IPS-20b (cell line): ENCODE results near the gene TMEM222.

ENCODE experiments used
- H3K27ac ChIP-seq: one replicate; pipeline ENCODE4 v1.5.1; 2013; ENCODE audit warnings: low read length
- H3K27me3 ChIP-seq: 2 replicates; pipeline ENCODE4 v1.6.1; 2013; ENCODE audit warnings: mild to moderate bottlenecking, low read length, inconsistent platforms; ENCODE audit not compliant: insufficient read depth
- H3K36me3 ChIP-seq: 2 replicates; pipeline ENCODE4 v1.6.1; 2013; ENCODE audit warnings: low read depth, mild to moderate bottlenecking, inconsistent platforms, low read length, moderate library complexity; ENCODE audit not compliant: insufficient read depth
- H3K4me1 ChIP-seq: 2 replicates; pipeline ENCODE4 v1.6.1; 2013; ENCODE audit warnings: mild to moderate bottlenecking, control low read depth, inconsistent platforms, low read length, moderate library complexity; ENCODE audit not compliant: insufficient read depth
- H3K4me3 ChIP-seq: 2 replicates; pipeline ENCODE4 v1.5.1; 2013; ENCODE audit warnings: mild to moderate bottlenecking, low read length, inconsistent platforms
- H3K9ac ChIP-seq: 2 replicates; pipeline ENCODE4 v1.6.1; 2013; ENCODE audit warnings: low read depth, mild to moderate bottlenecking, inconsistent platforms, low read length, moderate library complexity
- H3K9me3 ChIP-seq: 2 replicates; pipeline ENCODE4 v1.6.1; 2013; ENCODE audit warnings: mild to moderate bottlenecking, low read depth, low read length, inconsistent platforms; ENCODE audit not compliant: insufficient read depth

Gene TMEM222

DNA sequence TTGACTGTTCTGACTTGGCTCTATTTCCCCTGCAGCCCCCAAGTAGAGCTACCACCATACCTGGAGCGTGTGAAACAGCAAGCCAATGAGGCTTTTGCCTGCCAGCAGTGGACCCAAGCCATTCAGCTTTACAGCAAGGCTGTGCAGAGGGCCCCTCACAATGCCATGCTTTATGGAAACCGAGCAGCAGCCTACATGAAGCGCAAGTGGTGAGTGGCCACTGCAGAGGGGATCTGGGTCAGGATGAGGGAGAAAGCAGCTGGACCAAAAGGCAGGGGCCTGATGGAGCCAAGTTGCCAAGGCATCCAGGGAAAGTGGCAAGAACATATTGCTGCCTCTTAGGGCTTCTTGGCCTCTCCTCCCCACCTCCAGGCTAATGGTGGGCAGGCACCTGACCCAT is 24.1 kb upstream of the TMEM222 start:
- Histone ChIP-seq H3K9ac (no peak overlapping the region), H3K4me1 (peaks cover 15% of the 10 kb centered on the region), H3K27me3 (no peaks in the 10 kb centered on the region), H3K9me3 (no peaks in the 10 kb centered on the region), H3K4me3 (no peak overlapping the region), H3K36me3 (no peaks in the 10 kb centered on the region; the same call in 1 of the 2 replicates), H3K27ac (no peak overlapping the region)

DNA sequence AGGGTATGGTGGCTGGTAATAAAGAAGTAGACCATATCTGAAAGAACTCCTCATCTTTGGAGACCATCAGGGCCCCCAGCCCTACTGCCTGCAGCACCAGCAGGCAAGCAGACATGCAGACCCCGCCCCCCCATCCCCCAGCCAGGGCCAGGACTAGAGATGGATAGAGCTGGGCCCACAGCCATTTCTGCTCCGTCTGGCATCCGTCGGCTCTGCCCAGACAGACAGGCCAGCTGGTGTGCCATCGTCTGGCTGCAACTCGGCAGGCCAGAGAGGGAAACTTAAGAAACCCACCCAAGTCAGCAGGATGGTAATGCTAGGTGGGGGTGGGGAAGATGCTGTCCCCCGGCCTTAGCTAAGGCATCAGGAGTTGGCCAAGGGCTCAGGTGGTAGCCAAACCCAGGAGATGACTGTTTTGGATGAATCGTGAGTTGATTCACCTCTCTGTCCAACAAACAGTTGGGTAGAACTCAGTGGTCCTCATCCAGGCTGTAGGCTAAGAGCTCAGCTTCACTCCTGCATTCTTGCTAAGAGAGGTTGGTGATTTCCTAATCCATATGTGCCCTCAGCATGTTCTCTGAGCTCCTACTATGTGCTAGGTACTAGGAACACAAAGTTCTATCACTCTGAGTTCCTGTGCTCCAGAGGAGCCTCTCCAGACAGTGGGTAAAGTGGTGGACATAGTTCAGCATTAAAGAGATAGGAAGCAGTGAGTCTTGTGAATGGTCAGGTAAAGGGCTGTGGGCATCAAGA is 23.2 kb upstream of the TMEM222 start:
- Histone ChIP-seq H3K4me3 (no peak overlapping the region), H3K9ac (0 out of 2 replicates have a peak overlapping the region, but pooled peaks have one; percentile 34), H3K36me3 (no peaks in the 10 kb centered on the region; the same call in 1 of the 2 replicates), H3K27me3 (no peaks in the 10 kb centered on the region), H3K4me1 (peaks cover 15% of the 10 kb centered on the region), H3K9me3 (no peaks in the 10 kb centered on the region), H3K27ac (no peak overlapping the region)

DNA sequence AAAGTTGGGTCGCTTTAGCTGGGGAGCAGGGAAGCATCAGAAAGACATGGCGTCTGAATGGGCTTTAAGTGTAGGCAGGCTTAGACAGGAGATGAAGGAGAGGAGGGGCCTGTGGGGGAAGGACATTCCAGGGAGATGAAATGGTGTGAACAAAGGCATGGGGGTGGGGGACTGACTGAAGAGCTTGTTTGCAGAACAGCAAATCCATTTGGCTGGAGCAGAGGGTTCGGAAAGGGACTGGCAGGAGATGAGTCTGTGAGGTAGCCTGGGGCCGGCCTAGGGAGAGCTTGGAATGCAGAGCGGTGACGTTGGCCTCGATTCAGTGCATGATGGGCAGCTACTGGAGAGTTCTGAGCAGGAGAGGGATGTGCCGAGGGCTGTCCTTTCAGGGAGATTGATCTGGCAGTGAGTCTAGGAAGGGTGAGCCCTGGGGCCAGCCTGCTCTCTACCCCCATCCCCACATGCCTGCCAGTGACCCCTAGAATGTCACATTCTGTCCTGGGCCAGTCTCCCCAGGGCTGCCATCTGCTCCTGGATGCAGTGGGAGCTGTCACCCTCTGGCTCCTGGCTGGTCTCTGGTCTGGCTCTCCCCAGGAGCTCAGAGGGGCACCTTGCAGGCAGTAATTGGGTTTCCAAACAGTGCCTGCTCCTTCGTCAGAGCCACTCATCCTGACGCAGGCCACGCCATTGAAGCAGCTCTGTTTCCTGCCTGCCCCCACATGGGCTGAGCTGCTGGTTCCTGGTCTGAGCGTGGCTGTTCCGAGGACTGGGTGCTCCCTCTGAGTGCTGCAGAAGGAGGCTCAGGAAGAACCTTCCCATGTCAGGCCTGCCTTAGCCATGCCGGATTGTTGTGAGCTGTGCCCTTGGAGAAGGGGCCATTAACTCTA is 22.3 kb upstream of the TMEM222 start:
- H3K27ac ChIP-seq: no peak overlapping the region
- no peak overlapping the region for H3K4me3 ChIP-seq
- no peaks in the 10 kb centered on the region for H3K27me3 ChIP-seq
- no peaks in the 10 kb centered on the region for H3K9me3 ChIP-seq
- H3K4me1 ChIP-seq: peaks cover 15% of the 10 kb centered on the region
- no peaks in the 10 kb centered on the region for H3K36me3 ChIP-seq
- 0 out of 2 replicates have a peak overlapping the region, but pooled peaks have one; percentile 34 for H3K9ac ChIP-seq

DNA sequence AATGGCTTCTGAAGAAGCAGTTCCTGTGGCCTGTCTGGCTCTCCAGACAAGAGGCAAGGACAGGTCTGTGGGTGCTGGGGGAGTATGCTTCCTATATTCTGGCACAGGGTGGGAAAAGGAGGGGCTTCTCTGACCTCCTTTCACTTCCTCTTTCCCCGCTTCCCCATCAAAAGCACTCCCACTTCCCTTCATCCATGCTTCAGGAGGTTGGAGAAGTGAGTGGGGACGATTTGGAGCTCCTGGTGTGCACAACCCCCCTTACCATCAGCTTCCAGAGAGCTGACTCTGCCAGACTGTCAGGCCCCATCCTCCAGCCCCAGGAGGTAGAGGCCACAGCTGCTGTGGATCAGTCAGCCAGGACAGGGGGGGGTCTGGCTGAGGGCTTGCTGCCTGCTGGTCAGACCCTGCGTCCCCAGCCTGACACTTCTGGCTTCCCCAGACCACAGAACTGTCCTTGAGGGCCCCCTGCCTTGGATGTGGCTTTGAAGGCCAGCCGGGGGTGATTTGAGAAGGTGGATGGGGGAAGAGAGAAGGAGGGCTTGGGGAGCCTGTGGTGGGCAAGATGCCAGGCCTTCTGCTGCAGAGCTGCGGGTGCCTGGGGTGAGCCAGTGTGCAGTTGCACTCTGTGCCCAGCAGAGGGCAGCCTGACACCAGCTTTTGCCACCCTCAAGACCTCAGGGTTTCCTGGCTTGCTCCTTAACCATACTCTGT is 21.5 kb upstream of the TMEM222 start:
- no peaks in the 10 kb centered on the region for H3K36me3 ChIP-seq
- H3K27me3 ChIP-seq: no peaks in the 10 kb centered on the region
- no peaks in the 10 kb centered on the region for H3K9me3 ChIP-seq
- peaks cover 15% of the 10 kb centered on the region for H3K4me1 ChIP-seq
- no peak overlapping the region for H3K27ac ChIP-seq
- H3K9ac ChIP-seq: no peak overlapping the region
- H3K4me3 ChIP-seq: no peak overlapping the region

DNA sequence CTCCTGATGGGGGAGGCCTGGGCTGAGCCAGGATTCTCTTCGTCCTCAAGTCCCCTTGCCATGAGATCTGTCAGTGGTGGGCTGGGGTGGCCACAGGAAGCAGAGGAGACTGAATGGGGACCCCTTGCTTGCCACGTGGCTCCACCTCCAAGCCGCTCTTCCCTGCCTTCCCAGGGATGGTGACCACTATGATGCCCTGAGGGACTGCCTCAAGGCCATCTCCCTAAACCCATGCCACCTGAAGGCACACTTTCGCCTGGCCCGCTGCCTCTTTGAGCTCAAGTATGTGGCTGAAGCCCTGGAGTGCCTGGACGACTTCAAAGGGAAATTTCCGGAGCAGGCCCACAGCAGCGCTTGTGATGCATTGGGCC is 20.9 kb upstream of the TMEM222 start:
- H3K4me3 ChIP-seq: no peak overlapping the region
- no peaks in the 10 kb centered on the region for H3K36me3 ChIP-seq
- no peaks in the 10 kb centered on the region for H3K27me3 ChIP-seq
- H3K9ac ChIP-seq: no peak overlapping the region
- peaks cover 15% of the 10 kb centered on the region for H3K4me1 ChIP-seq
- H3K9me3 ChIP-seq: no peaks in the 10 kb centered on the region
- H3K27ac ChIP-seq: no peak overlapping the region

DNA sequence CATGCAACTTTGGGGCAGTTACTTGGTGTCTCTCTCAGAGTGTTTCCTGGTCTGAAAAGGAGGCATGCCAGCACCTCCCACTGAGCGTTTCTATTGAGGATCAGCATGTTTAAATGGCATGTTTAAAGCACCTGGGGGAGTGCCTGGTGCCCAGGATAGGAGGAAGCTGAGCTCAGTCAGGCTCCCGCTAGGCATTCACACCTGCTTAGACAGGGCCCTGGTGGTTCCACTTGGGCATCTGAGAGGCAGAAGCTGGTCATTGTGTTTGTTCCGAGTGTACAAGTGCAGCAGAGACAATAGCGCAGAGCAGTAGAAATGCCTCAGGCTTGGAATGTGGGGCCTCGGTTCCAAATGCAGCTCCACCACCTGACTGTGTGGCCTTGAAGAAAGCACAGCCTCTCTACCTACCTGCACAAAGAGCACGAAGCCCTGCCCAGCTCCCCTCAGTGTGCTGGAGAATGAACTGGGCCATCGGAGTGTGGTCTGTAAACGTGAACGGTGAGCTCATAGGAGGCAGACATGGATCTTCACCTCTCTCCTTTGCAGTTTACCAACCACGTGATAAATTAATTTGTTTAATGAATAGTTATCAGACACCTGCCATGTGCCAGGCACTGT is 20.3 kb upstream of the TMEM222 start:
- no peaks in the 10 kb centered on the region for H3K27me3 ChIP-seq
- no peak overlapping the region for H3K27ac ChIP-seq
- no peak overlapping the region for H3K9ac ChIP-seq
- H3K9me3 ChIP-seq: no peaks in the 10 kb centered on the region
- no peak overlapping the region for H3K4me3 ChIP-seq
- peaks cover 18% of the 10 kb centered on the region for H3K4me1 ChIP-seq
- H3K36me3 ChIP-seq: no peaks in the 10 kb centered on the region

DNA sequence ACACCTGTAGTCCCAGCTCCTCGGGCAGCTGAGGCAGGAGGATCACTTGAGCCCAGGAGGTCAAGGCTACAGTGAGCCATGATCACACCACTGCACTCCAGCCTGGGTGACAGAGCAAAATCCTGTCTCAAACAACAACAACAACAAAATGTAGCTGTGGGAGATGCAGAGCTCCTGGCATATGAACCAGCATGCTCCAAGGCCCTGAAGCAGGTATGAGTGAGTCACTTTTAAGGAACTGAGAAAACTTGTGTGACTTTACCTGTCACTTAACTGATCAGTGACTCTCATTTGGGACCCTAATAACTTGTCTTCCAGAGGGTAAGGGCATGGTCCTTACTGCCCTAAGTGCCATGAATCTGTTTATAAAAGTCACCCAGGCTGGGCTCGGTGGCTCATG is 19.4 kb upstream of the TMEM222 start:
- Histone ChIP-seq H3K4me3 (no peak overlapping the region), H3K36me3 (no peaks in the 10 kb centered on the region), H3K9ac (no peak overlapping the region), H3K27me3 (no peaks in the 10 kb centered on the region), H3K9me3 (no peaks in the 10 kb centered on the region), H3K27ac (no peak overlapping the region), H3K4me1 (peaks cover 23% of the 10 kb centered on the region)

DNA sequence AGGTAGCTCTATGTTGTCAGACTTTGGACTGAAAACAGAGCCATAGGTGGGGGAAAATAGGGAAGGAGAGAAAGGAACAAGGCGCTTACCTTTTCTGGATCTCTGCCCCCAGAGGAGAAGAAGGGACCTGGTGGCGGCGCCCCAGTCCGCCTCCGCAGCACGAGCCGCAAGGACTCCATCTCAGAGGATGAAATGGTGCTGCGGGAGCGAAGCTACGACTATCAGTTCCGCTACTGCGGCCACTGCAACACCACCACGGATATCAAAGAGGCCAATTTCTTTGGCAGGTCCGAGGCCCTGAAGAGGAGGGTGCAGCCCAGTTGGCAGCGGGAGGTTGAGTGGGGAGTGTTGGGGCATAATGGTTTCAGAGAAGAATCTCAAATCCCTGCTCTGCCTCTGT is 18.5 kb upstream of the TMEM222 start:
- Histone ChIP-seq H3K9me3 (no peaks in the 10 kb centered on the region), H3K4me3 (no peak overlapping the region), H3K4me1 (peaks cover 31% of the 10 kb centered on the region), H3K36me3 (no peaks in the 10 kb centered on the region), H3K27ac (no peak overlapping the region), H3K27me3 (no peaks in the 10 kb centered on the region), H3K9ac (no peak overlapping the region)

DNA sequence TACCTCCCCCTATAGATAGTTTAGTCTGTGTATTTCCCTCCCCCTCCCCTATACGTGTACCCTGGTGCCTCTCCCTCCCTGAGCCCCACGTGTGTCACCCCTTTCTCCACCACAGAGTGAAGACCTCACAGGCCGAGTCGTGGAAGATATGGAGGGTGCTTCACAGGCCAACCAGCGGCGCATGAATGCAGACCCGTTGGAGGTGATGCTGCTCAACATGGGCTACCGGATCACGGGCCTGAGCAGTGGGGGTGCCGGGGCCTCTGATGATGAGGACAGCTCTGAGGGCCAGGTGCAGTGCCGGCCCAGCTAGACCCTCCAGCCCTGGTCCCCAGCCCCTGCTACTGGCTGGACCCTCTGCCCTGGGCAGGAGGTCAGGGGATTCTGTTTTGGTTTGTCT is 15.9 kb upstream of the TMEM222 start:
- Histone ChIP-seq H3K27me3 (no peaks in the 10 kb centered on the region), H3K36me3 (no peaks in the 10 kb centered on the region), H3K9ac (no peak overlapping the region), H3K9me3 (no peaks in the 10 kb centered on the region), H3K4me1 (peaks cover 22% of the 10 kb centered on the region; the same call in 1 of the 2 replicates), H3K4me3 (no peak overlapping the region), H3K27ac (no peak overlapping the region)

DNA sequence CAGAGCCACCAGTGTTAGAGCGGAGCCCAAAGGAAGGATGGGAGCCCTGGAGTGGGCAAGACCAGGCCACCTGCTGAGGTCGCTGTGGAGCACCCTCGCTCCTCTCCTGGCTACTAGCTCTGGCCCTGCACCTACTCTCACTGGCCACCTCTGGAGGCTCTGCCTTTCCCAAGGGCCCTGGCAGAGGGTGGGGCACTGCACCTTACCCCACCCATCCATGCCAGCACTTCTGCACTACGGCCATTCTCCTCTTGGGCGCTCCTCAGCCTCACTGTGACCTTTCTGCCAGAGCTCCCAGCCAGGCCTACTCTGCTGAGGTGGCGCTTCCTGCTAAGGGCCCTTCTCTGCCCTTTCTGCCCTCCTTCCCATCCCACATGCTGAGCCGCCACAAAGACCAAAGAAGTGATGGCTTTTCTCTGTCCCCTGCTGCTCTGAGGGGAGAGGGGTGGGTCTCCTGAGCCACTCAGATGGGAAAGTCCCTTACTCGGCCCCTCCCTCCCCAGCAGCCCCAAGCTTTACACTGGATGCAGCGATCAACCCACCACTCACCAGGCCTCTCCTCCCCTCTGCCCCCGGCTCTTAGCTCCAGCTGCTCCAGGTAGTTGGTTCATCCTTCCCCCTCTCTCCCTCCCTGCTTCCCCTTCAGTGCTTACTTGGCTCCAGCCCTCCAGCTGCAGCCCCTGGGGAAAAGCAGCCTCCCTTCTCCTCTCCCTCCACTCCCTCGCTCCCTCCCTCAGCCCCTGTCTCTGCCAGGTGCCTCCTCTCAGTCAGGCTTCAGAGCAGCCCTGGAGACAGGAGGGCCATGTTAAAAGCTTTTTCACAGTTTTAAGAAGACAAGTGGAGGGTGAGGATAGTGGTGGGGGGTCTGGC is 14.8 kb upstream of the TMEM222 start:
- peak overlapping the region; percentile 10; the same call in 1 of the 2 replicates for H3K4me3 ChIP-seq
- no peaks in the 10 kb centered on the region for H3K27me3 ChIP-seq
- no peaks in the 10 kb centered on the region for H3K9me3 ChIP-seq
- H3K27ac ChIP-seq: peak overlapping the region; percentile 59
- peak overlapping the region; percentile 54; the same call in 1 of the 2 replicates for H3K9ac ChIP-seq
- peaks cover 18% of the 10 kb centered on the region; the same call in 1 of the 2 replicates for H3K4me1 ChIP-seq
- H3K36me3 ChIP-seq: no peaks in the 10 kb centered on the region
